K562 (cell line): ENCODE results near the gene KBTBD4. TPM values are rescaled to one million over a fixed set of nuclear protein-coding genes. Genes with fewer than 3 reads are reported as not detected.

Experiments
- ATF7 ChIP-seq: fragments of 450-650 bp; IDR thresholded peaks from 2 replicates; pipeline ENCODE4 v1.7.1; 2014; ENCODE audit warnings: mild to moderate bottlenecking, moderate library complexity
- FOS ChIP-seq: IDR thresholded peaks from 3 replicates; pipeline ENCODE4 v1.6.1; 2011; ENCODE audit not compliant: insufficient read length; ENCODE audit errors: extremely low read depth
- HIVEP1 ChIP-seq: fragments of 250-450 bp; sonication (Bioruptor Pico); IDR thresholded peaks from 2 replicates; pipeline ENCODE4 v1.4.0; 2020; ENCODE audit warnings: mild to moderate bottlenecking
- KAT2B ChIP-seq: IDR thresholded peaks from one replicate; pipeline ENCODE4 v1.6.1; 2012; ENCODE audit warnings: low read depth, mild to moderate bottlenecking, control low read depth, inconsistent platforms, low read length, moderate library complexity
- MEF2A ChIP-seq: IDR thresholded peaks from 2 replicates; pipeline ENCODE4 v1.6.1; 2011; ENCODE audit warnings: low read depth, mild to moderate bottlenecking, low read length, moderate library complexity; ENCODE audit not compliant: control insufficient read depth
- MEIS2 ChIP-seq: fragments of 450-650 bp; IDR thresholded peaks from 2 replicates; pipeline ENCODE4 v1.6.1; 2014; ENCODE audit warnings: mild to moderate bottlenecking; ENCODE audit not compliant: partially characterized antibody
- MXI1 ChIP-seq: IDR thresholded peaks from 2 replicates; pipeline ENCODE4 v1.6.1; 2011; ENCODE audit warnings: low read depth, mild to moderate bottlenecking, improper control_type of control experiment, low read length
- NCOR1 ChIP-seq: fragments of 450-650 bp; IDR thresholded peaks from 2 replicates; pipeline ENCODE4 v1.6.1; 2016; ENCODE audit warnings: mild to moderate bottlenecking, moderate library complexity
- POLR2AphosphoS2 ChIP-seq: IDR thresholded peaks from 2 replicates; pipeline ENCODE4 v1.6.1; 2012; ENCODE audit warnings: low read length, improper control_type of control experiment
- PRMT5 ChIP-seq: sonication (generic); formaldehyde crosslinking; IDR thresholded peaks from 2 replicates; pipeline ENCODE4 v1.5.0; 2020; ENCODE audit warnings: missing genetic modification reagents
- RFX7 ChIP-seq: fragments of 250-450 bp; sonication (Bioruptor Pico); IDR thresholded peaks from 2 replicates; pipeline ENCODE4 v1.5.1; 2021; ENCODE audit warnings: mild to moderate bottlenecking
- SMAD3 ChIP-seq: fragments of 450-650 bp; formaldehyde crosslinking; conservative IDR thresholded peaks from 2 replicates; pipeline ENCODE4 v1.4.0; 2020; ENCODE audit warnings: mild to moderate bottlenecking
- ZNF232 ChIP-seq: sonication (generic); formaldehyde crosslinking; IDR thresholded peaks from 2 replicates; pipeline ENCODE4 v1.8.0; 2022; ENCODE audit warnings: mild to moderate bottlenecking, missing genetic modification reagents
- ZNF444 ChIP-seq: fragments of 250-450 bp; sonication (Bioruptor Pico); IDR thresholded peaks from 2 replicates; pipeline ENCODE4 v1.4.0; 2020; ENCODE audit warnings: mild to moderate bottlenecking, moderate library complexity
- ZNF583 ChIP-seq: fragments of 250-450 bp; sonication (Bioruptor Pico); IDR thresholded peaks from 2 replicates; pipeline ENCODE4 v1.4.0; 2020
- polyA plus RNA-seq, 8 experiments: library from polyadenylated mRNA; depleted of rRNA in 4 of 8; stranded (reverse) in 5 of 8; unstranded in 3 of 8; fragments of >200 nt; fragmentation: Nextera tagmentation in 2 of 8; fragmentation: Illumina TruSeq in 1 of 8; extraction: Ambion mirVana in 2 of 8; extraction: Trizol in 1 of 8; gene quantifications; 2 replicates each; pipeline versions ENCODE4 v1.2.1 to v1.2.3, GENCODE V29; 2011 to 2014; ENCODE audit warnings: inconsistent platforms in 1 of 8, missing spikeins in 1 of 8
- total RNA-seq, 7 experiments: library from RNA; depleted of rRNA in 6 of 7; stranded (reverse); fragments of >200 nt in 6 of 7; fragmentation: Illumina TruSeq in 2 of 7; extraction: Trizol in 2 of 7; gene quantifications; 2 replicates each; pipeline versions ENCODE4 v1.2.1 to v1.2.3, GENCODE V29; 2011 to 2021; ENCODE audit warnings: low replicate concordance in 1 of 7
- TF ChIP-seq, protein P1 (sequence below): fragments of 250-450 bp; sonication (Bioruptor Pico); IDR thresholded peaks from 2 replicates; pipeline ENCODE4 v1.5.0; 2021; ENCODE audit warnings: mild to moderate bottlenecking, moderate library complexity
- TF ChIP-seq, protein P2 (sequence below): fragments of 450-650 bp; formaldehyde crosslinking; IDR thresholded peaks from 2 replicates; pipeline ENCODE4 v1.4.0; 2022; ENCODE audit warnings: mild to moderate bottlenecking, moderate library complexity
- TF ChIP-seq, protein P3 (sequence below): fragments of 200-800 bp; sonication (Bioruptor generic); IDR thresholded peaks from 2 replicates; pipeline ENCODE4 v1.6.1; 2017; ENCODE audit warnings: missing genetic modification characterization, missing compliant biosample characterization
- TF ChIP-seq, protein P4 (sequence below): fragments of 450-650 bp; IDR thresholded peaks from 2 replicates; pipeline ENCODE4 v1.6.1; 2017; ENCODE audit warnings: mild to moderate bottlenecking, moderate library complexity
- TF ChIP-seq, protein P5 (sequence below): fragments of 250-450 bp; sonication (Bioruptor Pico); IDR thresholded peaks from 2 replicates; pipeline ENCODE4 v1.8.0; 2022; ENCODE audit warnings: inconsistent platforms, mild to moderate bottlenecking, moderate library complexity, borderline replicate concordance

The KBTBD4 gene
- total and polyA plus RNA-seq, 9 of the 15 experiments (the other 6 are each of a cell fraction or from before 2014, with no cell fraction given) = 7.0 to 33.9 (median 13.3) TPM

DNA sequence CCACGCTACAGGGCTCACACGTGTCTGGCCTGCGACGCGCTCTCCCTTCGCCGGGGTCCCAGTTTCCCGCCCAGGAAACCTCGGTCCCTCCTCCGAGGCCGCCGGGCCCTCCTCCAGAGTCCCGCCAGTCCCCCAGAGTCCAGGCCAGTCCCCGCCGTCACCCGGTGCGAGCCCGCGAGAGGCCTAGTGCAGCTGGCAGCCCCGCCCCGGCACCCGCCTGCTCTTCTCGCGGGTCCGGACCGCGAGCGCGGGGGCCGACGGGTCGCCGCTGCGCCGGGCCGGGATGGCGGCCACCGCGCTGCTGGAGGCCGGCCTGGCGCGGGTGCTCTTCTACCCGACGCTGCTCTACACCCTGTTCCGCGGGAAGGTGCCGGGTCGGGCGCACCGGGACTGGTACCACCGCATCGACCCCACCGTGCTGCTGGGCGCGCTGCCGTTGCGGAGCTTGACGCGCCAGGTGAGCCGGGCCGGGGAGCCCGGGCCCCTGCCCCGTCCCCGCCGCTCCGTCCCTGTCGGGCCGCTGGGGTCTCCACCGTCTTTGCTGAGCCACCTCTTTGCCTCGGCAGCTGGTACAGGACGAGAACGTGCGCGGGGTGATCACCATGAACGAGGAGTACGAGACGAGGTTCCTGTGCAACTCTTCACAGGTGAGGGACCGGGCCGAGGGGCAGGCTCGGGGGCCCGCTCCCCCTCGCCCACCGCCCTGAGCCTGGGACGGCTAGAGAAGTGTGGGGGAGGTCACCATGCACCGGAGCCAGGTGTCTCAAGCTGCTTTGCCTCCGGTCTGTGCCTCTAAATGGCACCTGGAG lies 13.2 kb downstream of the KBTBD4 start, which contains the start of gene PTPMT1 (continued):
- TF ChIP-seq, protein P1, sequence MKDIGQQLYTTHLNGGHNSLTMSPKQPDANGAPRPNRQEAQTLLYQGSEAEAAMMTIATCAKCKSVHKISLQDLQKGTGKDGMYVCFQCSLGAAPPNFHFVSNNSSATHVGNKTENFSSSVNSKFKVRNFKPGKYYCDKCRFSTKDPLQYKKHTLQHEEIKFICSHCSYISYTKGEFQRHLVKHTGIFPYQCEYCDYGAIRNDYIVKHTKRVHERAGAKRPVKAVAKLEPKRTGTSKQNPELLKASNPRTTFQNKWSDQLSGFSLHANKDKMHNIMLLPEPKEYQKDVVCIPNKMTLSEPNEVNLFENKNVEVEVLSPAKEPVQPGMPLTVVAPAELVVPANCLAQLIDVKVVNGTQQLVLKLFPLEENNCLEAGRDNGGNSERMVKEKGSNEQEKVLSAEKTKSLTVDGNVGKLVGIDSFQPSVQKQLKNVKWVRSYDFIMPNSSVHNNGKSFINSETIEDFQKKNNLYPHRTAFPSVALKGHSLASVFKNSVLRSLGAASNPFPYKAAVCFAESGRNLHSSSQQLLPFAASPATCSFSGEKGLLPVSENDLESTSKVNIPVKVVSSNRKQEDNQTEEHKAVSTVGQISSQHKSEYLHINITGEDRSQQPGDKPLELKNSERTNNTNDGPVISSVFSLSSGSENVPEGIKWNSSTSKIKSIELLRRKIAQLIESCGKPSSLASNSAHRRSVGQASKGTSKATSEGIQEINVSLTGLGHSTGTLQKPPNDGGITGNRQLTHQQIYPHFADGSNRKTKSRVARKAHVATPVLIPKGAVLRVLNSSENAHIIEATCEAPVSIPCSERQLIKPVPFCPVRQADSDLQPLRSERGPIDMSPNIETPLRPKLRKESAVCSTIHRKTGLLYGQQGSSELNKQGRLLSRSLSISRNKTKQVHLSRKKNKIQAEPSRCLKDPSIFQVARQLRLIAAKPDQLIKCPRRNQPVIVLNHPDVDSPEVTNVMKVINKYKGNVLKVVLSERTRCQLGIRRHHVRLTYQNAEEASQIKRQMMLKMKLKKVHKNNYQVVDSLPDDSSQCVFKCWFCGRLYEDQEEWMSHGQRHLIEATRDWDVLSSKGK = no peak
- no peak for TF ChIP-seq POLR2AphosphoS2
- TF ChIP-seq, protein P2, sequence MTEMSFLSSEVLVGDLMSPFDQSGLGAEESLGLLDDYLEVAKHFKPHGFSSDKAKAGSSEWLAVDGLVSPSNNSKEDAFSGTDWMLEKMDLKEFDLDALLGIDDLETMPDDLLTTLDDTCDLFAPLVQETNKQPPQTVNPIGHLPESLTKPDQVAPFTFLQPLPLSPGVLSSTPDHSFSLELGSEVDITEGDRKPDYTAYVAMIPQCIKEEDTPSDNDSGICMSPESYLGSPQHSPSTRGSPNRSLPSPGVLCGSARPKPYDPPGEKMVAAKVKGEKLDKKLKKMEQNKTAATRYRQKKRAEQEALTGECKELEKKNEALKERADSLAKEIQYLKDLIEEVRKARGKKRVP (CRISPR knock-in tag) = no peak
- no peak for TF ChIP-seq HIVEP1 (CRISPR knock-in tag)
- peak; percentile 35; the same call in 1 of the 2 replicates for TF ChIP-seq NCOR1
- TF ChIP-seq MEF2A = no peak
- no peak; the same call in 1 of the 2 replicates for TF ChIP-seq ZNF232 (CRISPR knock-in tag)
- no peak for TF ChIP-seq KAT2B
- TF ChIP-seq ZNF583 (CRISPR knock-in tag) = 0 out of 2 replicates have a peak, but pooled peaks have one; percentile 7
- TF ChIP-seq PRMT5 (CRISPR knock-in tag) = no peak
- TF ChIP-seq ATF7 = no peak; the same call in 1 of the 2 replicates
- TF ChIP-seq MXI1 = no peak
- TF ChIP-seq, protein P3, sequence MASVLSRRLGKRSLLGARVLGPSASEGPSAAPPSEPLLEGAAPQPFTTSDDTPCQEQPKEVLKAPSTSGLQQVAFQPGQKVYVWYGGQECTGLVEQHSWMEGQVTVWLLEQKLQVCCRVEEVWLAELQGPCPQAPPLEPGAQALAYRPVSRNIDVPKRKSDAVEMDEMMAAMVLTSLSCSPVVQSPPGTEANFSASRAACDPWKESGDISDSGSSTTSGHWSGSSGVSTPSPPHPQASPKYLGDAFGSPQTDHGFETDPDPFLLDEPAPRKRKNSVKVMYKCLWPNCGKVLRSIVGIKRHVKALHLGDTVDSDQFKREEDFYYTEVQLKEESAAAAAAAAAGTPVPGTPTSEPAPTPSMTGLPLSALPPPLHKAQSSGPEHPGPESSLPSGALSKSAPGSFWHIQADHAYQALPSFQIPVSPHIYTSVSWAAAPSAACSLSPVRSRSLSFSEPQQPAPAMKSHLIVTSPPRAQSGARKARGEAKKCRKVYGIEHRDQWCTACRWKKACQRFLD (CRISPR knock-in tag) = peak; percentile 47; the same call in 1 of the 2 replicates
- TF ChIP-seq, protein P4, sequence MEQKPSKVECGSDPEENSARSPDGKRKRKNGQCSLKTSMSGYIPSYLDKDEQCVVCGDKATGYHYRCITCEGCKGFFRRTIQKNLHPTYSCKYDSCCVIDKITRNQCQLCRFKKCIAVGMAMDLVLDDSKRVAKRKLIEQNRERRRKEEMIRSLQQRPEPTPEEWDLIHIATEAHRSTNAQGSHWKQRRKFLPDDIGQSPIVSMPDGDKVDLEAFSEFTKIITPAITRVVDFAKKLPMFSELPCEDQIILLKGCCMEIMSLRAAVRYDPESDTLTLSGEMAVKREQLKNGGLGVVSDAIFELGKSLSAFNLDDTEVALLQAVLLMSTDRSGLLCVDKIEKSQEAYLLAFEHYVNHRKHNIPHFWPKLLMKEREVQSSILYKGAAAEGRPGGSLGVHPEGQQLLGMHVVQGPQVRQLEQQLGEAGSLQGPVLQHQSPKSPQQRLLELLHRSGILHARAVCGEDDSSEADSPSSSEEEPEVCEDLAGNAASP = no peak
- no peak for TF ChIP-seq RFX7 (CRISPR knock-in tag)
- no peak for TF ChIP-seq SMAD3 (CRISPR knock-in tag)
- TF ChIP-seq FOS = no peak
- TF ChIP-seq ZNF444 (CRISPR knock-in tag) = no peak
- peak; percentile 12 for TF ChIP-seq MEIS2
- TF ChIP-seq, protein P5, sequence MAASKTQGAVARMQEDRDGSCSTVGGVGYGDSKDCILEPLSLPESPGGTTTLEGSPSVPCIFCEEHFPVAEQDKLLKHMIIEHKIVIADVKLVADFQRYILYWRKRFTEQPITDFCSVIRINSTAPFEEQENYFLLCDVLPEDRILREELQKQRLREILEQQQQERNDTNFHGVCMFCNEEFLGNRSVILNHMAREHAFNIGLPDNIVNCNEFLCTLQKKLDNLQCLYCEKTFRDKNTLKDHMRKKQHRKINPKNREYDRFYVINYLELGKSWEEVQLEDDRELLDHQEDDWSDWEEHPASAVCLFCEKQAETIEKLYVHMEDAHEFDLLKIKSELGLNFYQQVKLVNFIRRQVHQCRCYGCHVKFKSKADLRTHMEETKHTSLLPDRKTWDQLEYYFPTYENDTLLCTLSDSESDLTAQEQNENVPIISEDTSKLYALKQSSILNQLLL (CRISPR knock-in tag) = no peak
